ENCODE results near the gene FOXP1. TPM values are rescaled to one million over a fixed set of nuclear protein-coding genes. Genes with fewer than 3 reads are reported as not detected.
A peak's percentile ranks its signal among the peaks of the same experiment; 100 is the strongest.

The FOXP1 gene
- total RNA-seq, 1 donor from 2014 or later: 107 TPM

- Histone ChIP-seq H3K9me3 (ENCODE audit: insufficient read depth, low read depth, low read length) (no peaks in the 10 kb centered on the region), H3K4me1 (ENCODE audit: insufficient read depth, low read length) (peaks cover 17% of the 10 kb centered on the region), H3K4me2 (ENCODE audit: low read length) (no peak overlapping the region), H3K9ac (ENCODE audit: low read length) (no peak overlapping the region), H3K4me3 (ENCODE audit: insufficient read depth, low read depth, low read length) (no peak overlapping the region), H2AFZ (ENCODE audit: low read depth, low read length) (no peak overlapping the region), H3K79me2 (ENCODE audit: insufficient read depth, low read length) (peaks cover 93% of the 10 kb centered on the region), H3K27ac (ENCODE audit: low read depth, low read length) (no peak overlapping the region), H4K20me1 (ENCODE audit: insufficient read depth, low read length) (peaks cover 59% of the 10 kb centered on the region), H3K36me3 (ENCODE audit: insufficient read depth, low read length) (no peaks in the 10 kb centered on the region), H3K27me3 (ENCODE audit: insufficient read depth, low read length) (no peaks in the 10 kb centered on the region)
- Mint-ChIP-seq H3K4me3 (ENCODE audit: unreplicated experiment) (no peak overlapping the region), H3K9me3 (ENCODE audit: unreplicated experiment) (no peaks in the 10 kb centered on the region), H3K27ac (ENCODE audit: unreplicated experiment) (peak overlapping the region; percentile 96), H3K4me1 (ENCODE audit: low read depth, unreplicated experiment) (peaks cover 64% of the 10 kb centered on the region), H3K36me3 (ENCODE audit: low read depth, unreplicated experiment) (peaks cover 9% of the 10 kb centered on the region), H3K27me3 (ENCODE audit: low read depth, unreplicated experiment) (no peaks in the 10 kb centered on the region)
- TF ChIP-seq CTCF (IDR thresholded peaks at IDR 0.05; ENCODE audit: insufficient read depth, low read depth, low read length) (no peak), EZH2 (IDR thresholded peaks at IDR 0.05; ENCODE audit: insufficient read depth, low read length) (no peak)
- FAIRE-seq (no peak), DNase-seq (ENCODE audit: low read depth) (peak; percentile 32)
Measured at GRCh38 chr3:71447197-71447596, 136.3 kb downstream of the FOXP1 start.

GRCh38 chr3:71446734-71447133 is 136.8 kb downstream of the FOXP1 start:
- Mint-ChIP-seq H3K27ac (ENCODE audit: unreplicated experiment) (peak overlapping the region; percentile 96), H3K4me3 (ENCODE audit: unreplicated experiment) (peak overlapping the region; percentile 16), H3K9me3 (ENCODE audit: unreplicated experiment) (no peaks in the 10 kb centered on the region), H3K4me1 (ENCODE audit: low read depth, unreplicated experiment) (peaks cover 64% of the 10 kb centered on the region), H3K36me3 (ENCODE audit: low read depth, unreplicated experiment) (peaks cover 10% of the 10 kb centered on the region), H3K27me3 (ENCODE audit: low read depth, unreplicated experiment) (no peaks in the 10 kb centered on the region)
- FAIRE-seq (no peak), DNase-seq (ENCODE audit: low read depth) (no peak)
- Histone ChIP-seq H3K79me2 (ENCODE audit: insufficient read depth, low read length) (peaks cover 93% of the 10 kb centered on the region), H4K20me1 (ENCODE audit: insufficient read depth, low read length) (peaks cover 62% of the 10 kb centered on the region), H3K4me3 (ENCODE audit: insufficient read depth, low read depth, low read length) (no peak overlapping the region), H3K36me3 (ENCODE audit: insufficient read depth, low read length) (no peaks in the 10 kb centered on the region), H3K9ac (ENCODE audit: low read length) (no peak overlapping the region), H3K4me1 (ENCODE audit: insufficient read depth, low read length) (peaks cover 17% of the 10 kb centered on the region), H3K9me3 (ENCODE audit: insufficient read depth, low read depth, low read length) (no peaks in the 10 kb centered on the region), H3K27me3 (ENCODE audit: insufficient read depth, low read length) (no peaks in the 10 kb centered on the region), H3K4me2 (ENCODE audit: low read length) (no peak overlapping the region), H3K27ac (ENCODE audit: low read depth, low read length) (no peak overlapping the region), H2AFZ (ENCODE audit: low read depth, low read length) (no peak overlapping the region)
- no peak for TF ChIP-seq EZH2 (IDR thresholded peaks at IDR 0.05; ENCODE audit: insufficient read depth, low read length)
- TF ChIP-seq CTCF (IDR thresholded peaks at IDR 0.05; ENCODE audit: insufficient read depth, low read depth, low read length): no peak

GRCh38 chr3:71446260-71446659 is 137.3 kb downstream of the FOXP1 start:
- Histone ChIP-seq H3K4me2 (ENCODE audit: low read length) (no peak overlapping the region), H3K27me3 (ENCODE audit: insufficient read depth, low read length) (no peaks in the 10 kb centered on the region), H3K9ac (ENCODE audit: low read length) (no peak overlapping the region), H4K20me1 (ENCODE audit: insufficient read depth, low read length) (peaks cover 64% of the 10 kb centered on the region), H3K4me1 (ENCODE audit: insufficient read depth, low read length) (peaks cover 17% of the 10 kb centered on the region), H3K79me2 (ENCODE audit: insufficient read depth, low read length) (peaks cover 94% of the 10 kb centered on the region), H3K9me3 (ENCODE audit: insufficient read depth, low read depth, low read length) (no peaks in the 10 kb centered on the region), H3K4me3 (ENCODE audit: insufficient read depth, low read depth, low read length) (no peak overlapping the region), H2AFZ (ENCODE audit: low read depth, low read length) (no peak overlapping the region), H3K36me3 (ENCODE audit: insufficient read depth, low read length) (no peaks in the 10 kb centered on the region), H3K27ac (ENCODE audit: low read depth, low read length) (no peak overlapping the region)
- peak overlapping the region; percentile 96 for H3K27ac Mint-ChIP-seq (ENCODE audit: unreplicated experiment)
- no peaks in the 10 kb centered on the region for H3K27me3 Mint-ChIP-seq (ENCODE audit: low read depth, unreplicated experiment)
- FAIRE-seq (no peak), DNase-seq (ENCODE audit: low read depth) (no peak)
- H3K36me3 Mint-ChIP-seq (ENCODE audit: low read depth, unreplicated experiment): peaks cover 10% of the 10 kb centered on the region
- TF ChIP-seq CTCF (IDR thresholded peaks at IDR 0.05; ENCODE audit: insufficient read depth, low read depth, low read length): no peak
- no peak for TF ChIP-seq EZH2 (IDR thresholded peaks at IDR 0.05; ENCODE audit: insufficient read depth, low read length)
- no peak overlapping the region for H3K4me3 Mint-ChIP-seq (ENCODE audit: unreplicated experiment)
- H3K9me3 Mint-ChIP-seq (ENCODE audit: unreplicated experiment): no peaks in the 10 kb centered on the region
- H3K4me1 Mint-ChIP-seq (ENCODE audit: low read depth, unreplicated experiment): peaks cover 64% of the 10 kb centered on the region

All from astrocyte (in vitro differentiated cells and primary cell).